OCI-LY7 (cell line): ENCODE measurements around the gene UBE3B. TPM values are rescaled to one million over a fixed set of nuclear protein-coding genes. Genes with fewer than 3 reads are reported as not detected.

Experiments used
- BruUV-seq: library from RNA; stranded (reverse); fragments of 400-500 nt; replicated peaks from 2 replicates; lab custom pipeline; 2021; lab: Mats Ljungman, UMichigan
- CTCF ChIA-PET: fragments of 300-600 bp; sonication (Branson Sonifier 250); formaldehyde crosslinking; loops from one replicate; lab custom pipeline; 2022; ENCODE audit warnings: antibody characterized with exemption; ENCODE audit not compliant: unreplicated experiment; lab: Charles Lee
- POLR2A ChIA-PET: fragments of 300-600 bp; sonication (Branson Sonifier 250); formaldehyde crosslinking; loops from one replicate; lab custom pipeline; 2022; ENCODE audit warnings: antibody characterized with exemption; lab: Charles Lee
- DNase-seq: peaks from one replicate; pipeline ENCODE4 v3.0.0-alpha.2; 2015; ENCODE audit warnings: low spot score
- H2AFZ ChIP-seq: fragments of 200-600 bp; sonication (generic), shearing (Covaris generic); 2 replicates; pipeline ENCODE4 v1.6.1; 2014; ENCODE audit warnings: mild to moderate bottlenecking, antibody characterized with exemption, low read length, moderate library complexity
- H3K27ac ChIP-seq: fragments of 200-600 bp; sonication (generic); 2 replicates; pipeline ENCODE4 v1.5.1; 2014; ENCODE audit warnings: mixed run types, low read depth, mild to moderate bottlenecking, moderate library complexity, low read length, inconsistent platforms; ENCODE audit not compliant: poor library complexity, severe bottlenecking
- H3K36me3 ChIP-seq: fragments of 200-600 bp; sonication (generic); 2 replicates; pipeline ENCODE4 v1.6.1; 2014; ENCODE audit warnings: mild to moderate bottlenecking, antibody characterized with exemption, low read length, moderate library complexity, mixed read lengths; ENCODE audit not compliant: insufficient read depth
- H3K4me1 ChIP-seq: fragments of 200-600 bp; sonication (generic); 2 replicates; pipeline ENCODE4 v1.5.1; 2014; ENCODE audit warnings: mild to moderate bottlenecking, low read length; ENCODE audit not compliant: insufficient read depth, poor library complexity, severe bottlenecking
- H3K4me2 ChIP-seq: fragments of 200-600 bp; sonication (generic); 2 replicates; pipeline ENCODE4 v1.6.1; 2014; ENCODE audit warnings: mild to moderate bottlenecking, low read length
- H3K4me3 ChIP-seq: fragments of 200-600 bp; sonication (generic); 2 replicates; pipeline ENCODE4 v1.5.1; 2014; ENCODE audit warnings: mild to moderate bottlenecking, low read depth, low read length; ENCODE audit not compliant: poor library complexity, severe bottlenecking
- H3K79me2 ChIP-seq: fragments of 200-600 bp; sonication (generic); 2 replicates; pipeline ENCODE4 v1.6.1; 2016; ENCODE audit warnings: low read depth, mild to moderate bottlenecking, low read length, moderate library complexity, mixed read lengths; ENCODE audit not compliant: insufficient read depth
- H3K9me2 ChIP-seq: fragments of 200-600 bp; sonication (generic); 2 replicates; pipeline ENCODE4 v1.6.1; 2016; ENCODE audit warnings: mild to moderate bottlenecking, low read length, mixed read lengths; ENCODE audit not compliant: insufficient read depth
- H3K9me3 ChIP-seq: fragments of 200-600 bp; sonication (generic); 2 replicates; pipeline ENCODE4 v1.6.1; 2014; ENCODE audit warnings: mild to moderate bottlenecking, mixed run types, low read length, mixed read lengths
- H4K20me1 ChIP-seq: fragments of 200-600 bp; sonication (generic); 2 replicates; pipeline ENCODE4 v1.6.1; 2014; ENCODE audit warnings: mild to moderate bottlenecking, antibody characterized with exemption, low read length, moderate library complexity, mixed read lengths; ENCODE audit not compliant: insufficient read depth
- EZH2phosphoT487 ChIP-seq: fragments of 200-600 bp; sonication (generic); IDR thresholded peaks from 2 replicates; pipeline ENCODE4 v1.6.1; 2018; ENCODE audit warnings: low read depth, borderline replicate concordance, mild to moderate bottlenecking, mixed run types, antibody characterized with exemption, low read length, moderate library complexity, mixed read lengths
- intact Hi-C: fragments of 100-400 bp; cut with micrococcal nuclease; formaldehyde crosslinking; loops from one replicate; pipeline ENCODE4 v1.10.0; 2022; ENCODE audit not compliant: unreplicated experiment
- total RNA-seq, 2 experiments: library from RNA; depleted of rRNA in 1 of 2; stranded (reverse); fragments of >200 nt in 1 of 2; shearing (Covaris generic) in 1 of 2; gene quantifications; 2 replicates each; pipeline ENCODE4 v1.2.3, GENCODE V29; 2014 to 2022
- TF ChIP-seq, protein P1 (sequence below): fragments of 200-600 bp; sonication (generic); conservative IDR thresholded peaks from 2 replicates; pipeline ENCODE4 v1.5.1; 2014; ENCODE audit warnings: mild to moderate bottlenecking, antibody characterized with exemption, low read length, moderate library complexity, mixed read lengths

Gene UBE3B
- total RNA-seq, 2 experiments from 2014 or later = 27.8 to 32.6 TPM

DNA sequence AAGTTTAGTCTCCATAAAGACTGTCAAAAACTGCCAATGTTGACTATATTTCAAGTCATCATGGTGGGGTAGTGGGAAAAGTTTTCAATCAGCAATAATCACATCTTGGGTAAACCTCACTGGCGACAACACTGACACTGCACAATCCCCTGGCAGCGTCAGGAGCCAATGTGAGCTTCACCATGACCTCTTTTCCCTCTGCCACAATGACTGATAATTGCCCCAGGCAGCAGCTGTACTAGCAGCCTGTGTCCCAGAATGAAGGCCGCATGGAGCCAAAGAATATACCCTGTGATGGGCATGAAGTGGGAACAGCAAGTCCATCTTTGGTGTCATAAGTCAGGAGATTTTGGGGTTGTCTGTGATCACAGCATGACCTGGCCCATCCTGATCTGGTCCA, 90.5 kb downstream of the UBE3B start:
- Histone ChIP-seq H3K79me2 (peaks cover 4% of the 10 kb centered on the region; the same call in 1 of the 2 replicates), H3K4me2 (no peak overlapping the region), H3K36me3 (peaks cover 36% of the 10 kb centered on the region), H3K4me1 (peaks cover 9% of the 10 kb centered on the region), H3K4me3 (no peak overlapping the region), H2AFZ (no peak overlapping the region), H3K9me2 (no peaks in the 10 kb centered on the region), H3K9me3 (no peaks in the 10 kb centered on the region), H4K20me1 (no peaks in the 10 kb centered on the region), H3K27ac (no peak overlapping the region)
- POLR2A ChIA-PET = no interaction called here
- DNase-seq = no peak
- BruUV-seq = no TSS peak
- no peak for TF ChIP-seq EZH2phosphoT487
- TF ChIP-seq, protein P1, sequence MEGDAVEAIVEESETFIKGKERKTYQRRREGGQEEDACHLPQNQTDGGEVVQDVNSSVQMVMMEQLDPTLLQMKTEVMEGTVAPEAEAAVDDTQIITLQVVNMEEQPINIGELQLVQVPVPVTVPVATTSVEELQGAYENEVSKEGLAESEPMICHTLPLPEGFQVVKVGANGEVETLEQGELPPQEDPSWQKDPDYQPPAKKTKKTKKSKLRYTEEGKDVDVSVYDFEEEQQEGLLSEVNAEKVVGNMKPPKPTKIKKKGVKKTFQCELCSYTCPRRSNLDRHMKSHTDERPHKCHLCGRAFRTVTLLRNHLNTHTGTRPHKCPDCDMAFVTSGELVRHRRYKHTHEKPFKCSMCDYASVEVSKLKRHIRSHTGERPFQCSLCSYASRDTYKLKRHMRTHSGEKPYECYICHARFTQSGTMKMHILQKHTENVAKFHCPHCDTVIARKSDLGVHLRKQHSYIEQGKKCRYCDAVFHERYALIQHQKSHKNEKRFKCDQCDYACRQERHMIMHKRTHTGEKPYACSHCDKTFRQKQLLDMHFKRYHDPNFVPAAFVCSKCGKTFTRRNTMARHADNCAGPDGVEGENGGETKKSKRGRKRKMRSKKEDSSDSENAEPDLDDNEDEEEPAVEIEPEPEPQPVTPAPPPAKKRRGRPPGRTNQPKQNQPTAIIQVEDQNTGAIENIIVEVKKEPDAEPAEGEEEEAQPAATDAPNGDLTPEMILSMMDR = no peak
- intact Hi-C loops = no loop called here
- CTCF ChIA-PET = no interaction called here

DNA sequence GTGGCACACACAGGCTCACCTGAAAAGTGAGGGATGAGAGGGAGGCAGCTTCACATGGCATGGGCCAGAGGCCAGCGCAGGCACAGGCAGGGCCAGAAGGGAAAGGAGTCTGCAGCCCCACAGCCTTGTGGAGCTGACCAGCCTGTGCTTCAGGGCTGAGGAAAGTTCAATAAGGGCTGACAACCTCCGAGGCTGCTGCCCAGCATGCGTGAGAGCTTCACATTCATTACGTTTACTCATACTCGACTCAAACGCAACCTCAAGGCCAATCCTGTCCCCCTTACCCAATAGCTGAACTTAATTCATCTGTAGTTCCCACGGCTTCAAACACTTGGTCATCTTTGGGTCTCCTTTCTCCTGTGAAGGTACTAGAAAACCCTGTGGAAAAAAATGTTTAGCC, 91.1 kb downstream of the UBE3B start:
- H3K9me2 ChIP-seq = no peaks in the 10 kb centered on the region
- POLR2A ChIA-PET = no interaction called here
- H3K4me2 ChIP-seq = no peak overlapping the region
- no peaks in the 10 kb centered on the region for H3K9me3 ChIP-seq
- CTCF ChIA-PET = no interaction called here
- peaks cover 4% of the 10 kb centered on the region; the same call in 1 of the 2 replicates for H3K79me2 ChIP-seq
- no peaks in the 10 kb centered on the region for H4K20me1 ChIP-seq
- no peak overlapping the region for H3K27ac ChIP-seq
- H3K4me1 ChIP-seq = peaks cover 9% of the 10 kb centered on the region
- H3K4me3 ChIP-seq = no peak overlapping the region
- BruUV-seq = no TSS peak
- intact Hi-C loops = no loop called here
- H2AFZ ChIP-seq = no peak overlapping the region
- TF ChIP-seq, protein P1 = no peak
- no peak for TF ChIP-seq EZH2phosphoT487
- no peak for DNase-seq
- peaks cover 31% of the 10 kb centered on the region for H3K36me3 ChIP-seq

DNA sequence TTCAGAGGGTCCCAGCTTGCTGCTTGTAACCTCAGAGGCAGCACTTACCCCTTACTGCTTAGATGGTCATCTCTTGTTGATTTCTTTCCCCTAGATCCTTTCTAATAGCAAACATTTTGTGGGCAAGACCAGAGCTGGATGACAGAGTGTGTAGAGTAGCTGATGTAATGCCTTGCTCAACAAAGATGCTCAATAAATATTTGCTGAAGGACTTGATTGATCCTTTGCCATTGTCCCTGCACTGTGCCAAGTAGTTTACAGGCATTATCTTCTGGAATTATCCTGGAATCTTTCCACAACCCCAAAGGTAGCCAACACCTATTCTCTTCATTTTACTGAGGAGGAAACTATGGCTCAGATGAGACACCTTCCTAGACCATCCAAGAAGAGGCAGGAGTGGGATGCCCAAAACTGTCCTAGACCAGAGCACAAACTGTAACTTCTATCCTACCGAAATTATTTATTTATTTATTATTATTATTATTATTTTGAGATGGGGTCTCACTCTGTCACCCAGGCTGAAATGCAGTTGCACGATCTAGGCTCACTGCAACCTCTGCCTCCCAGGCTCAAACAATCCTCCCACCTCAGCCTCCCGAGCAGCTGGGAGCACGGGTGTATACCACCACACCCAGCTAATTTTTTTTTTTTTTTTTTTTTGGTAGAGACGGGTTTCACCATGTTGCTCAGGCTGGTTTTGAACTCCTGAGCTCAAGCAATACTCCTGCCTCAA, 94.5 kb downstream of the UBE3B start:
- H3K4me3 ChIP-seq = peak overlapping the region; percentile 75

More for the DNA sequence above, 94.5 kb downstream of the UBE3B start:
- ChIA-PET CTCF (no interaction called here), POLR2A (interaction anchor here (0.6 to 2.1 kb wide), 5 partner anchors 11 to 19 kb away, joined by 3 to 14 read pairs (median 3); no protein-coding TSS in a partner anchor)
- intact Hi-C loops = no loop called here
- peaks cover 17% of the 10 kb centered on the region for H3K4me1 ChIP-seq
- DNase-seq = no peak
- no peaks in the 10 kb centered on the region for H3K9me2 ChIP-seq
- no peaks in the 10 kb centered on the region for H3K9me3 ChIP-seq
- H4K20me1 ChIP-seq = no peaks in the 10 kb centered on the region
- BruUV-seq = no TSS peak
- peaks cover 32% of the 10 kb centered on the region for H3K36me3 ChIP-seq
- H3K4me2 ChIP-seq = peak overlapping the region; percentile 98
- H3K27ac ChIP-seq = no peak overlapping the region
- peak overlapping the region; percentile 93; the same call in 1 of the 2 replicates for H2AFZ ChIP-seq
- peaks cover 4% of the 10 kb centered on the region; the same call in 1 of the 2 replicates for H3K79me2 ChIP-seq
- no peak for TF ChIP-seq EZH2phosphoT487
- TF ChIP-seq, protein P1 = no peak
